OCI-LY1 (cell line): ENCODE results near the gene RAB10.

Experiments
- EZH2 ChIP-seq: fragments of 200-600 bp; sonication (generic), shearing (Covaris generic); IDR thresholded peaks from 2 replicates; pipeline ENCODE4 v1.8.0; 2017; ENCODE audit warnings: borderline replicate concordance, mixed run types, mild to moderate bottlenecking, antibody characterized with exemption, low read length, moderate library complexity, mixed read lengths
- TF ChIP-seq, protein P1 (sequence below): fragments of 200-600 bp; sonication (generic), shearing (Covaris generic); IDR thresholded peaks from 2 replicates; pipeline ENCODE4 v1.5.1; 2017; ENCODE audit warnings: mild to moderate bottlenecking, antibody characterized with exemption, low read length, moderate library complexity, mixed read lengths

DNA sequence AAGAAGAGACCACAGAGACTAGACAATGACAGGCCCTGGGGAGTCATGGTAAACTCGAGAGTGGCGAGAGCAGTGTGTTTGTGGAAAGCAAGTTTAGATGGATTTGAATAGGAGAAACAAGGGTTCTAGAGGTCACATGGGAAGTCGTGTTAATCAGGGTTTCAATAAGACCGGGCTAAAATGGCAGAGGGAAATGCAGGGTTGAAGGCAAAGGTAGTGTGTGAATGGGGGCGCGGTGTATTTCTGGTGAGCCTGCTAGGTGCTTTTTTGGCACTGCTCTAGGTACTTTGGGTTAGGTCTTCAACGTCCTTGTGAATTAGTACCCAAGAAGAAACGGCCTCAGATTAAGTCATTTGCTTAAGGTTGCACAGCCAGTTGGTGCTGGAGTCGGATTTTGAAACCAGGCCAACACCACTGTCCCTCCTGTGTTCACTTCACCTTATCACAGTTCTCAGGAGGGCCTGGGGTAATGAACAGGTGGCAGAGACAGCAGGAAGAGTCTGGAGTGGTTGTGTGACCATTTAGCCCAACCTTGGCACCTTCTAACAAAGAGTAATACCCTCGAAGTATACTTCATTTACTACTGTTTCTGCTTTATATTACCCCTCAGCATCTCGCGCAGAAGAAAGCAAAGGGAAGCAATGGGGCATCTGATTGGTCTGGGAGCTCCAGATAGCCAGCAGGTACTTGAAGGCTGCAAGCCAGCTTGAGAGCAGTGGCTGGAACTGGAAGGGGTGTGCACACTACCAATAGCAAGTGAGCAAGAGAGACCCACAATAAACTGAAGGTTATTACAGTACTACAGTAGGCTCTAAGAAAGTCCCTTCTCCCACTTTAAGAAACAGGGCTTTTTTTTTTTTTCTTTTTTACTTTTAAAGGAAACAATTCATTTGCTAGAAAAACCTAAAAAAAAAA, 105.6 kb downstream of the RAB10 start:
- TF ChIP-seq, protein P1, sequence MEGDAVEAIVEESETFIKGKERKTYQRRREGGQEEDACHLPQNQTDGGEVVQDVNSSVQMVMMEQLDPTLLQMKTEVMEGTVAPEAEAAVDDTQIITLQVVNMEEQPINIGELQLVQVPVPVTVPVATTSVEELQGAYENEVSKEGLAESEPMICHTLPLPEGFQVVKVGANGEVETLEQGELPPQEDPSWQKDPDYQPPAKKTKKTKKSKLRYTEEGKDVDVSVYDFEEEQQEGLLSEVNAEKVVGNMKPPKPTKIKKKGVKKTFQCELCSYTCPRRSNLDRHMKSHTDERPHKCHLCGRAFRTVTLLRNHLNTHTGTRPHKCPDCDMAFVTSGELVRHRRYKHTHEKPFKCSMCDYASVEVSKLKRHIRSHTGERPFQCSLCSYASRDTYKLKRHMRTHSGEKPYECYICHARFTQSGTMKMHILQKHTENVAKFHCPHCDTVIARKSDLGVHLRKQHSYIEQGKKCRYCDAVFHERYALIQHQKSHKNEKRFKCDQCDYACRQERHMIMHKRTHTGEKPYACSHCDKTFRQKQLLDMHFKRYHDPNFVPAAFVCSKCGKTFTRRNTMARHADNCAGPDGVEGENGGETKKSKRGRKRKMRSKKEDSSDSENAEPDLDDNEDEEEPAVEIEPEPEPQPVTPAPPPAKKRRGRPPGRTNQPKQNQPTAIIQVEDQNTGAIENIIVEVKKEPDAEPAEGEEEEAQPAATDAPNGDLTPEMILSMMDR = no peak
- TF ChIP-seq EZH2 = no peak
